Hepatocyte (in vitro differentiated cells): Measurements from ENCODE around the gene RALGDS. TPM values are rescaled to one million over a fixed set of nuclear protein-coding genes. Genes with fewer than 3 reads are reported as not detected.

Experiments used
- DNase-seq: peaks from one replicate; pipeline ENCODE4 v3.0.0-alpha.2; 2016; ENCODE audit warnings: low spot score
- H2AFZ ChIP-seq: fragments of 200-600 bp; sonication (generic); 2 replicates; pipeline ENCODE4 v1.6.0; 2016; ENCODE audit warnings: antibody characterized with exemption, mild to moderate bottlenecking
- H3K27ac ChIP-seq: fragments of 200-600 bp; sonication (generic); 2 replicates; pipeline ENCODE4 v1.5.1; 2016; ENCODE audit warnings: mild to moderate bottlenecking
- H3K27me3 ChIP-seq: fragments of 200-600 bp; sonication (generic); 2 replicates; pipeline ENCODE4 v1.6.1; 2016
- H3K36me3 ChIP-seq: fragments of 200-600 bp; sonication (generic); replicated peaks from 2 replicates; pipeline ENCODE4 v1.5.1; 2016; ENCODE audit warnings: low read depth; ENCODE audit not compliant: insufficient read depth
- H3K4me1 ChIP-seq: fragments of 200-600 bp; sonication (generic); 2 replicates; pipeline ENCODE4 v1.5.1; 2016; ENCODE audit warnings: mild to moderate bottlenecking, moderate library complexity; ENCODE audit not compliant: insufficient read depth
- H3K4me2 ChIP-seq: fragments of 200-600 bp; sonication (generic); 2 replicates; pipeline ENCODE4 v1.6.0; 2016
- H3K4me3 ChIP-seq: fragments of 200-600 bp; sonication (generic); 2 replicates; pipeline ENCODE4 v1.5.1; 2016; ENCODE audit warnings: mild to moderate bottlenecking
- H3K79me2 ChIP-seq: fragments of 200-600 bp; sonication (generic); 2 replicates; pipeline ENCODE4 v1.6.0; 2017; ENCODE audit warnings: mild to moderate bottlenecking
- H3K9me2 ChIP-seq: fragments of 200-600 bp; sonication (generic); replicated peaks from 2 replicates; pipeline ENCODE4 v1.6.0; 2017; ENCODE audit warnings: mild to moderate bottlenecking; ENCODE audit not compliant: insufficient read depth
- H3K9me3 ChIP-seq: fragments of 200-600 bp; sonication (generic); 2 replicates; pipeline ENCODE4 v1.5.1; 2016; ENCODE audit warnings: low read depth, mild to moderate bottlenecking
- H4K20me1 ChIP-seq: fragments of 200-600 bp; sonication (generic); 2 replicates; pipeline ENCODE4 v1.6.0; 2016; ENCODE audit warnings: mild to moderate bottlenecking; ENCODE audit not compliant: insufficient read depth, poor library complexity, severe bottlenecking
- EZH2 ChIP-seq: fragments of 200-600 bp; sonication (generic); IDR thresholded peaks from 2 replicates; pipeline ENCODE4 v1.6.1; 2016; ENCODE audit warnings: antibody characterized with exemption, mild to moderate bottlenecking, borderline replicate concordance
- EZH2phosphoT487 ChIP-seq: fragments of 200-600 bp; sonication (generic); IDR thresholded peaks from one replicate; pipeline ENCODE4 v1.6.1; 2018; ENCODE audit warnings: antibody characterized with exemption, mild to moderate bottlenecking, low read depth, moderate library complexity; ENCODE audit not compliant: unreplicated experiment, severe bottlenecking
- WGBS: methylation state at CpG from one replicate; pipeline ENCODE4 v1.1.6; 2016; ENCODE audit warnings: low lambda C conversion rate; ENCODE audit errors: missing lambda C conversion rate; 5-methylcytosine and 5-hydroxymethylcytosine counted together
- polyA plus RNA-seq: library from polyadenylated mRNA; unstranded; fragments of >200 nt; fragmentation: Nextera tagmentation; extraction: Ambion mirVana; gene quantifications from 2 replicates; pipeline ENCODE4 v1.2.1, GENCODE V29; 2016
- total RNA-seq: library from RNA; depleted of rRNA; stranded (reverse); fragments of >200 nt; gene quantifications from 2 replicates; pipeline ENCODE4 v1.2.3, GENCODE V29; 2014
- TF ChIP-seq, protein P1 (sequence below): fragments of 200-600 bp; sonication (generic); IDR thresholded peaks from 2 replicates; pipeline ENCODE4 v1.5.1; 2016; ENCODE audit warnings: antibody characterized with exemption, mild to moderate bottlenecking; ENCODE audit not compliant: poor library complexity

Gene RALGDS
- total and polyA plus RNA-seq, 2 experiments from 2014 or later = 26.9 to 48.0 TPM

DNA sequence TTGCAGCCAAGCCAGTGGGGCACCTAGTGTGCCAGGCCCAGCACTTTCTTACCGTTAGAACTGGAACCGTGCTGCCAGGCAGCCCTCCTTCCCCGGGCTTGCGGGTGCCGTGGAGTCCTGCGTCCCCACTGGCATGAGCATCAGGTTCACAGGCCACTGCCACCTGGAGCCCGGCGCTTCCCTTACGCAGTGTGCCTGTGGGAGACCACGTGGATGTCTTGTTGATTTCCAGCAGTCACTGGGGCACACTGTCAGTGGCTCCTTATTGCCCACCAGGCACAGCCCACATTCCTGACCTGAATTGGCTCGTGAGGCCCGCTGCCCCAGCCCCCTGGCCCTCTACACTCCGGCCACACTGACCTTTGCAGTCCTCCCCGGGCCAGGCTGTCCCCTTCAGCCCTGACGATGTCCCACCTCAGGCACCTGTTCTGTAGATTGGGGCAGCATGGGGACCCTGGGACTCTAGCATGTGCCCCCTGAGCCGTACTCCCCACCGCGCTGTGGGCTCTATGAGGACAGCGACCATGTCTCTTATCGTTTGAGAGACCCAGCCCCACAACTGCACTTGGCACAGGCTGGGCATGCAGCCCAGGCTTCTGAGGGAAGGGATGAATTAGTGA, 69.6 kb downstream of the RALGDS start:
- no peaks in the 10 kb centered on the region for H3K4me1 ChIP-seq
- H3K27ac ChIP-seq = peak overlapping the region; percentile 16
- TF ChIP-seq EZH2 (no peak), EZH2phosphoT487 (no peak)
- TF ChIP-seq, protein P1, sequence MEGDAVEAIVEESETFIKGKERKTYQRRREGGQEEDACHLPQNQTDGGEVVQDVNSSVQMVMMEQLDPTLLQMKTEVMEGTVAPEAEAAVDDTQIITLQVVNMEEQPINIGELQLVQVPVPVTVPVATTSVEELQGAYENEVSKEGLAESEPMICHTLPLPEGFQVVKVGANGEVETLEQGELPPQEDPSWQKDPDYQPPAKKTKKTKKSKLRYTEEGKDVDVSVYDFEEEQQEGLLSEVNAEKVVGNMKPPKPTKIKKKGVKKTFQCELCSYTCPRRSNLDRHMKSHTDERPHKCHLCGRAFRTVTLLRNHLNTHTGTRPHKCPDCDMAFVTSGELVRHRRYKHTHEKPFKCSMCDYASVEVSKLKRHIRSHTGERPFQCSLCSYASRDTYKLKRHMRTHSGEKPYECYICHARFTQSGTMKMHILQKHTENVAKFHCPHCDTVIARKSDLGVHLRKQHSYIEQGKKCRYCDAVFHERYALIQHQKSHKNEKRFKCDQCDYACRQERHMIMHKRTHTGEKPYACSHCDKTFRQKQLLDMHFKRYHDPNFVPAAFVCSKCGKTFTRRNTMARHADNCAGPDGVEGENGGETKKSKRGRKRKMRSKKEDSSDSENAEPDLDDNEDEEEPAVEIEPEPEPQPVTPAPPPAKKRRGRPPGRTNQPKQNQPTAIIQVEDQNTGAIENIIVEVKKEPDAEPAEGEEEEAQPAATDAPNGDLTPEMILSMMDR = no peak
- no peaks in the 10 kb centered on the region for H3K9me3 ChIP-seq
- no peak overlapping the region for H3K4me3 ChIP-seq
- no peaks in the 10 kb centered on the region for H3K36me3 ChIP-seq
- no peaks in the 10 kb centered on the region for H3K9me2 ChIP-seq
- H4K20me1 ChIP-seq = no peaks in the 10 kb centered on the region
- H2AFZ ChIP-seq = no peak overlapping the region
- 98% methylated on average over 20 of the region's 20 CpGs for WGBS
- H3K27me3 ChIP-seq = no peaks in the 10 kb centered on the region
- H3K79me2 ChIP-seq = no peaks in the 10 kb centered on the region
- H3K4me2 ChIP-seq = no peak overlapping the region
- DNase-seq = no peak

DNA sequence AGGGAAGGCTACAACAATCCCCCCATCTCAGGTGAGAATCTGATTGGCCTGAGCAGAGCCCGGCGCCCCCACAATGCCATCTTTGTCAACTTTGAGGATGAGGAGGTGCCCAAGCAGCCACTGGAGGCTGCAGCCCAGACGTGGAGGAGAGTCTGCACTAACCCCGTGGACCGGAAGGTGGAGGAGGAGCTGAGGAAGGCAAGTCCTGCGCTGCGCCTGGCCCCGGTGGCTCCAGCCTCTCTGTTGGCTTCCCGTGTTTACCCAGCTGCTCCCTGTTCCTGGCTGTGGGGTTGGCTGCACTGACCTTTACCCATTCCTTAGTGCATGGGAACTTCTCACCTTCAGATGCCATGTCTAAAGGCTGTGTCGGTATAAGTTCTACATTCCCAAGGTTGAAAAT, 70.3 kb downstream of the RALGDS start:
- no peaks in the 10 kb centered on the region for H3K36me3 ChIP-seq
- H3K4me2 ChIP-seq = no peak overlapping the region
- H3K9me2 ChIP-seq = no peaks in the 10 kb centered on the region
- no peaks in the 10 kb centered on the region for H4K20me1 ChIP-seq
- TF ChIP-seq EZH2 = no peak
- TF ChIP-seq, protein P1 = no peak
- no peak for TF ChIP-seq EZH2phosphoT487
- H3K27ac ChIP-seq = peak overlapping the region; percentile 16
- no peaks in the 10 kb centered on the region for H3K27me3 ChIP-seq
- H3K79me2 ChIP-seq = no peaks in the 10 kb centered on the region
- no peaks in the 10 kb centered on the region for H3K4me1 ChIP-seq
- WGBS = 87% methylated on average over 10 of the region's 10 CpGs
- DNase-seq = no peak
- H3K4me3 ChIP-seq = no peak overlapping the region
- H2AFZ ChIP-seq = no peak overlapping the region
- no peaks in the 10 kb centered on the region for H3K9me3 ChIP-seq

DNA sequence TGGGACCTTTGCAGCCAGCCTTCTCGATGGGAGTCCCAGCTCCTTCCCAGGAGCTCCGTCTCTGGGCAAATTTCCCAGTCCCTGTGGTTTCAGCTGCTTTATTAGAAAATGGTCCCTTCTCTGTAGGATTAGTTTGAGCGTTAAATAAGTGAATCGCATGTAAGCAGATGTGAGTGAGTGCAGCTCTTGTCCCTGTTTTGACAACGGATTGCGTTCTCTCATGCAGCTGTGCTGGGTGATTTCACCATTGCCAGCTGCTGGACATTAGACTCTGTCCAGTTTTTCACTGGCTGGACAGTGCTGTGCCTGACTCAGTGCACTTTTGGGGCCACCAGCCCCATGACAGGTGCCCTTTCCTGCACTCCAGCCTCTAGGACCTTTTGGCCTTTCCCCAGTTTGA, 70.9 kb downstream of the RALGDS start:
- DNase-seq = no peak
- no peaks in the 10 kb centered on the region for H3K9me2 ChIP-seq
- H3K36me3 ChIP-seq = no peaks in the 10 kb centered on the region
- H2AFZ ChIP-seq = no peak overlapping the region
- no peaks in the 10 kb centered on the region for H3K4me1 ChIP-seq
- no peak overlapping the region for H3K4me3 ChIP-seq
- no peaks in the 10 kb centered on the region for H4K20me1 ChIP-seq
- WGBS = 76% methylated on average over 6 of the region's 6 CpGs
- no peak overlapping the region for H3K4me2 ChIP-seq
- H3K27ac ChIP-seq = no peak overlapping the region
- TF ChIP-seq EZH2phosphoT487 (no peak), EZH2 (no peak)
- TF ChIP-seq, protein P1 = no peak
- no peaks in the 10 kb centered on the region for H3K9me3 ChIP-seq
- H3K79me2 ChIP-seq = no peaks in the 10 kb centered on the region
- H3K27me3 ChIP-seq = no peaks in the 10 kb centered on the region
